ENCODE measurements around the gene CORO1A.
A peak's percentile ranks its signal among the peaks of the same experiment; 100 is the strongest.
"Not testable (repeated sequence)": the region's sequence is repeated elsewhere in the genome, so short reads cannot be mapped to it uniquely, and the experiment has no call there.

Gene CORO1A

GRCh38 chr16:30187556-30187865, 4.1 kb downstream of the CORO1A start:
- no peak for DNase-seq (ENCODE audit: low read depth)
- H3K4me3 ChIP-seq (ENCODE audit: low read depth, low read length) = no peak overlapping the region
- TF ChIP-seq MYC (IDR thresholded peaks at IDR 0.05; ENCODE audit: low read depth, low read length) = no peak
- TF ChIP-seq, protein P1, sequence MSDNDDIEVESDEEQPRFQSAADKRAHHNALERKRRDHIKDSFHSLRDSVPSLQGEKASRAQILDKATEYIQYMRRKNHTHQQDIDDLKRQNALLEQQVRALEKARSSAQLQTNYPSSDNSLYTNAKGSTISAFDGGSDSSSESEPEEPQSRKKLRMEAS (IDR thresholded peaks at IDR 0.05; ENCODE audit: low read depth, low read length) = no peak
- TF ChIP-seq POLR2A (IDR thresholded peaks at IDR 0.05; ENCODE audit: extremely low read depth, insufficient read length) = no peak
- TF ChIP-seq CTCF (IDR thresholded peaks at IDR 0.05; ENCODE audit: low read depth, low read length) = no peak

DNA sequence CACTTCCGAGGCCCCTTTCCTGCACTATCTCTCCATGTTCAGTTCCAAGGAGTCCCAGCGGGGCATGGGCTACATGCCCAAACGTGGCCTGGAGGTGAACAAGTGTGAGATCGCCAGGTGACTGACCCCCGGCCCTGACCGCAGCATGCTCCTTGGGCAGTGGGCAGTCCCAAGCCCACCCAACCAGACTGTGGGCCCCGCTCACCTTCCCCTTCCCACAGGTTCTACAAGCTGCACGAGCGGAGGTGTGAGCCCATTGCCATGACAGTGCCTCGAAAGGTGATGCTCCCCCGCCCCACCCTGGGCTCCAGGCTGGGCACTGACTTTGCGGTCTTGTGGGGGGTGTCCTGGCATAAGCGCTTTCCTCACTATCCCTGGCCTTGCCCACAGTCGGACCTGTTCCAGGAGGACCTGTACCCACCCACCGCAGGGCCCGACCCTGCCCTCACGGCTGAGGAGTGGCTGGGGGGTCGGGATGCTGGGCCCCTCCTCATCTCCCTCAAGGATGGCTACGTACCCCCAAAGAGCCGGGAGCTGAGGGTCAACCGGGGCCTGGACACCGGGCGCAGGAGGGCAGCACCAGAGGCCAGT, 4.7 kb downstream of the CORO1A start:
- no peak for DNase-seq (ENCODE audit: low read depth)
- H3K4me3 ChIP-seq (ENCODE audit: low read depth, low read length) = no peak overlapping the region
- TF ChIP-seq, protein P1 (IDR thresholded peaks at IDR 0.05; ENCODE audit: low read depth, low read length) = no peak
- TF ChIP-seq POLR2A (IDR thresholded peaks at IDR 0.05; ENCODE audit: extremely low read depth, insufficient read length) (no peak), CTCF (IDR thresholded peaks at IDR 0.05; ENCODE audit: low read depth, low read length) (no peak), MYC (IDR thresholded peaks at IDR 0.05; ENCODE audit: low read depth, low read length) (no peak)

DNA sequence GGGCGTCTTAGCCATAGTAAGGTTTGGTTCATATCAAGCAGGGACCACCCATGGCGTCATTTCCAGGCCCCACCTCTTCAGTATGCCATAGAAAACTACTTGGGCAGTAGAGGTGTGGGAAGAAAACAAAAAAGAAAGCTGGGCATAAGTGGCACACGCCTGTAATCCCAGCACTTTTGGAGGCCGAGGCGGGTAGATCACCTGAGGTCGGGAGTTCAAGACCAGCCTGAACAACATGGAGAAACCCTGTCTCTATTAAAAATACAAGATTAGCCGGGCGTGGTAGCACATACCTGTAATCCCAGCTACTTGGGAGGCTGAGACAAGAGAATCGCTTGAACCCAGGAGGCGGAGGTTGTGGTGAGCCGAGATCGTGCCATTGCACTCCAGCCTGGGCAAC, 7.8 kb downstream of the CORO1A start:
- not testable (repeated sequence) for H3K4me3 ChIP-seq (ENCODE audit: low read depth, low read length); DNase-seq (ENCODE audit: low read depth)

GRCh38 chr16:30193098-30193497, 9.7 kb downstream of the CORO1A start:
- not testable (repeated sequence) for DNase-seq (ENCODE audit: low read depth); H3K4me3 ChIP-seq (ENCODE audit: low read depth, low read length)

DNA sequence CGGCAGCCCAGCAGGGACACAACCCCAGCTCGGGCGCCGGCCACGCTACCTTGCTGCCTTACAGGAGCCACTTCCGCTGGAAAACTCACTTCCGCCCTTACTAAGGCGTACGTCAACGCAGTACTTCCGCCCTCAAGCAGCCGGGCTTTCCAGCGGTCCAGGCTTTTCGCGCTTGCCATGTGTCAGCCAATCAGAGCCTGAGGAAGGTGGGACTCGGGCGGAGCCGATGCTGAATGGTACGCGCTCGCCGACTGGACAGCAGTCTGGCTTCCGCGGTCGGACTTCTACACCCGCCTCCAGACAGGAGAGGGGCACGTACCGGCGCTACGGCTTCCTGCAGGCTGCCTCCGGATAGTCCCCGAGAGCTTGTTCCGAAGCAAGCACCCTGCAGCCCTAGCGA, 10.2 kb downstream of the CORO1A start, which contains the start of the genes BOLA2B and SLX1A:
BOLA2B (minus strand) TSS at position 52 of the 400 bp plus-strand sequence. CDS start 71 bp downstream, outside the sequence.
SLX1A (plus strand) TSS at position 261 of the 400 bp plus-strand sequence. CDS start 210 bp downstream, outside the sequence.
- H3K4me3 ChIP-seq (ENCODE audit: low read depth, low read length) = peak within 1 kb of the TSS; percentile 21
- DNase-seq (ENCODE audit: low read depth) = not testable (repeated sequence)

DNA sequence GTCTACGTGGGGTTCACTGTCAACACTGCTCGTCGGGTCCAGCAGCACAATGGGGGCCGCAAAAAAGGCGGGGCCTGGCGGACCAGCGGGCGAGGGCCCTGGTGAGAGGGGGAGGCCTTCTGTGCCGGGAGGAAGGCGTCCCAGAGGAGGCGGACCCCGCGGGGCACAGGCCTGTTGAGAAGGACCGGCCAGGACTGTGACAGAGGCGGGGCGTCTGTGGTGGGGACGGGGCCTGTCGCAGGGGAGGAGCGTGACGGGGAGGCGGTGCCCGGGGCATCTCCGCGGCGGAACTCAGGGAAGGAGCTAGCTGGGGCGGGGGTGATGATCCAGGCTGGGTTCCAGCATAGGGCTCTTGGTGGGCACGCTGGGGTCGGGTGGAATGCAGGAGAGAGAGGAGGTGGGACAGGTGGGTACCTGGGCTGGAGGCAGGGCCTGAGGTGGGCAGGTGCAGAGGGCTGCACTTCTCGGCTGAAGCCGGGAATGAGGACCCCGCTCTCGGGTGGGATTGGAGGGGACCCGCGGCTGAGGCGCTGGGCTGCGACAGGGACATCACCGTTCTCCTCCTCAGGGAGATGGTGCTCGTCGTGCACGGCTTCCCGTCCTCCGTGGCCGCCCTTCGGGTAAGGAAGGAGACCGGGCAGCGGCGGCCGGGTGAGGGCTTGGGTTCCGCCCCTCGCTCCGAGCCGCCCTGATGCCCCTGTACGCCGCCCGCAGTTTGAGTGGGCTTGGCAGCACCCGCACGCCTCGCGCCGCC, 10.9 kb downstream of the CORO1A start:
- not testable (repeated sequence) for DNase-seq (ENCODE audit: low read depth)
- peak overlapping the region; percentile 21 for H3K4me3 ChIP-seq (ENCODE audit: low read depth, low read length)

DNA sequence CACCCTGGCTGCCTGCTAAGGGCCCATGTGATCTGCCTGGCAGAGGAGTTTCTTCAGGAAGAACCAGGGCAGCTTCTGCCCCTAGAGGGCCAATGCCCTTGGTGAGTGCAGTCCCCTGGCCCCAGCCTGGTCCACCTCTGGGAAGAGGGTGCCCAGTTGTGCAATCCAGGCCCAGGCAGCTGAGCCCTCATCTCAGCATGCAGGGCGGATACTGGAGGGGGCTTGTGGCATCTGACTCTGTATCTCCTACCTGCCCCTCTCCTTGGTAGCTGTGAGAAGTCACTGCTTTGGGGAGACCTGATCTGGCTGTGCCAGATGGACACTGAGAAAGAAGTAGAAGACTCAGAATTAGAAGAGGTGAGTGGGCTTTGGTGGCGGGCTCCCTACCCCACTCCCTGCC, 13.6 kb downstream of the CORO1A start:
- not testable (repeated sequence) for DNase-seq (ENCODE audit: low read depth)

DNA sequence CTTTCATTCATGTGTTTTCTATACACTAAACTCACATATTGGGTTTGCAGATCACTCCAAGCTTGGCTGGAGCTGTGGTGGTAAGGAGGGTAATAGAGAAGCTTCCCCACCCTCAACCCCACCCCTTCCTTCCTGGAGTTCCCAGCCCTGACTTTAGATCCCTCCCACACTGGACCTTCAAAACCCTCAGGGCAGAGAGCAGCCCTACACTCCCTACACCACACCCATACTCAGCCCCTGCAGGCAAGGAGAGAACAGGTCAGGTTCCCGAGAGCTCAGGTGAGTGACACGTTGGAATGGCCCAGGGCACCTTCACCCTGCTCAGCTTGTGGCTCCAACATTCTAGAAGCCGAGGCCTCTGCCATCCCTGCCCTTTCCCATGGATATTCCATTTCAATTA, 15.6 kb downstream of the CORO1A start, which contains the start of gene SULT1A3:
SULT1A3 (plus strand) TSS at position 207 of the 400 bp plus-strand sequence. CDS start 1,474 bp downstream, outside the sequence.
- H3K4me3 ChIP-seq (ENCODE audit: low read depth, low read length); DNase-seq (ENCODE audit: low read depth): not testable (repeated sequence)

More for the DNA sequence above, 13.6 kb downstream of the CORO1A start:
- not testable (repeated sequence) for H3K4me3 ChIP-seq (ENCODE audit: low read depth, low read length)

- not testable (repeated sequence) for DNase-seq (ENCODE audit: low read depth); H3K4me3 ChIP-seq (ENCODE audit: low read depth, low read length)
Measured at GRCh38 chr16:30199608-30200343, 16.4 kb downstream of the CORO1A start.

- DNase-seq (ENCODE audit: low read depth); H3K4me3 ChIP-seq (ENCODE audit: low read depth, low read length): not testable (repeated sequence)
Measured at GRCh38 chr16:30205541-30206236, 22.3 kb downstream of the CORO1A start.

- not testable (repeated sequence) for H3K4me3 ChIP-seq (ENCODE audit: low read depth, low read length); DNase-seq (ENCODE audit: low read depth)
Measured at GRCh38 chr16:30206252-30206651, 22.9 kb downstream of the CORO1A start.

DNA sequence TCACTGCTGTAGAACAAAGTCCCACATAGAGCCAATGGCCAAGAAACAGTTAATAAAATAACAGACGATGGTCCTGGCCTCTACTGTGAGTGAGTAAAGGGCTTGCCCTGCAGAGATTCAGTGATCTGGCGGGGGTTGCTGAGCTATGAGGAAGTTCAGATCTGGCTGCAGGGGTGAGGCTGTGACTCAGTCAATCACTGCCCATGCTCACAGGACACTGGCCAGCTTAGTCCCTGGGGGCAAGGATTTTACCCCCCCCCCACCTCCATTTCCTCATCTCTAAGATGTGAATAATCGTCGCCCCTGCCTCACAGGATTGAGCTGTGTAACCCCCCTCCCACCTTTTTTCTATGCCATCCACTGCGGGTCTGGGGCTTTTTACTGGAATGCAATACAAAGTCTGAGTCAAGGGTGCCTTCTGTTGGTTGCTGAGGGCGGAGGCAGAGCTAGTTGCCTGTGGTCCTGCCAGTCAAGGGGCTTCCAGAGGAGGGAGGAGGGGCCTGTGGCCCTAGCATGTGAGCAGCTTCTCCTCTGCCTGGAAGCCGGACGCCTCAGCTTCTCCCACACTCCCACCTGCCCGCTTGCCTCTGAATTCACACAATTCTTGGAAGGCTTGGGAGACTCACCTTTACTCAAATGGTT, 23.8 kb downstream of the CORO1A start:
- not testable (repeated sequence) for DNase-seq (ENCODE audit: low read depth); H3K4me3 ChIP-seq (ENCODE audit: low read depth, low read length)

DNA sequence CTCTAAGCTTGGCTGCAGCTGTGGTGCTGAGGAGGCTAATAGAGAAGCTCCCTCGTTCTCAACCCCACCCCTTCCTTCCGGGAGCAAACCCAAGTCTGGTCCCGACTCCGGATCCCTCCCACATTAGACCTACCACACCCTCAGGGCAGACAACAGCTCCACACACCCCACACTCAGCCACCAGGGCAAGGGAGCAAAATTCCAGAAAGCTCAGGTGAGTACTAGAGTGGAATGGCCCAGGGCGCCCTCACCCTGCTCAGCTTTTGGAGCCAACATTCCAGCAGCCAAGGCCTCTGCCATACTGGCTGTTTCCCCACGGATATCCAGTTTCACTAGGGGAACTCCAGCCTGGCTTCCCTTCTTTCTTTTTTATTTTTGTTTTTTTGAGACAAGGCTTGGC, 25.6 kb downstream of the CORO1A start:
- not testable (repeated sequence) for H3K4me3 ChIP-seq (ENCODE audit: low read depth, low read length); DNase-seq (ENCODE audit: low read depth)

- DNase-seq (ENCODE audit: low read depth); H3K4me3 ChIP-seq (ENCODE audit: low read depth, low read length): not testable (repeated sequence)
Measured at GRCh38 chr16:30211414-30211813, 28.0 kb downstream of the CORO1A start.

All from NB4 (cell line).